Muscle of leg (tissue), 11 donors: Measurements from ENCODE around the gene XRCC5. TPM values are rescaled to one million over a fixed set of nuclear protein-coding genes. Genes with fewer than 3 reads are reported as not detected.
"Not testable (repeated sequence)": the region's sequence is repeated elsewhere in the genome, so short reads cannot be mapped to it uniquely, and the experiment has no call there.

ENCODE experiments used
- DNase-seq: peaks from one replicate; pipeline ENCODE4 v3.0.0; 2013
- H3K27ac ChIP-seq: one replicate; pipeline ENCODE4 v1.5.1; 2013; ENCODE audit warnings: mild to moderate bottlenecking, low read length, control low read depth
- H3K27me3 ChIP-seq: one replicate; pipeline ENCODE4 v1.6.1; 2013; ENCODE audit warnings: low read length; ENCODE audit not compliant: control insufficient read depth, insufficient read depth
- H3K36me3 ChIP-seq: one replicate; pipeline ENCODE4 v1.6.1; 2013; ENCODE audit warnings: low read length; ENCODE audit not compliant: control insufficient read depth, insufficient read depth
- H3K4me1 ChIP-seq: one replicate; pipeline ENCODE4 v1.6.1; 2013; ENCODE audit warnings: low read length; ENCODE audit not compliant: control insufficient read depth, insufficient read depth
- H3K4me3 ChIP-seq: one replicate; pipeline ENCODE4 v1.5.1; 2013; ENCODE audit warnings: low read length, control low read depth
- H3K9me3 ChIP-seq: replicated peaks from 2 replicates; pipeline ENCODE4 v1.6.1; 2013; ENCODE audit warnings: low read depth, low read length; ENCODE audit not compliant: control insufficient read depth
- WGBS: methylation state at CpG from one replicate; pipeline ENCODE4 v1.1.5; 2013; ENCODE audit warnings: missing lambda C conversion rate; ENCODE audit not compliant: insufficient coverage; 5-methylcytosine and 5-hydroxymethylcytosine counted together
- polyA plus RNA-seq, 8 donors: library from polyadenylated mRNA; unstranded; fragments of 120-200 nt; gene quantifications; one replicate each; pipeline versions ENCODE4 v1.2.1 to v1.2.3, GENCODE V29; 2013; ENCODE audit warnings: inconsistent platforms in 1 of 8, low replicate concordance in 1 of 8; ENCODE audit not compliant: insufficient read length in 8 of 8, insufficient read depth in 1 of 8
- total RNA-seq: library from RNA; stranded (reverse); fragments of 120-200 nt; gene quantifications from one replicate; pipeline ENCODE4 v1.2.4, GENCODE V29; 2013

XRCC5 gene
- total and polyA plus RNA-seq, 9 donors = 139 to 188 (median 158) TPM

- H3K27ac ChIP-seq = no peak overlapping the region
- H3K9me3 ChIP-seq = no peaks in the 10 kb centered on the region
- no peak overlapping the region for H3K4me3 ChIP-seq
- H3K4me1 ChIP-seq = no peaks in the 10 kb centered on the region
- no peaks in the 10 kb centered on the region for H3K36me3 ChIP-seq
- H3K27me3 ChIP-seq = no peaks in the 10 kb centered on the region
- no peak for DNase-seq
Observed at GRCh38 chr2:216072473-216072872, 36.7 kb upstream of the XRCC5 start.

GRCh38 chr2:216073773-216074172, 35.4 kb upstream of the XRCC5 start:
- Histone ChIP-seq H3K4me3 (no peak overlapping the region), H3K36me3 (no peaks in the 10 kb centered on the region), H3K27me3 (no peaks in the 10 kb centered on the region), H3K9me3 (no peaks in the 10 kb centered on the region), H3K27ac (no peak overlapping the region), H3K4me1 (no peaks in the 10 kb centered on the region)
- no peak for DNase-seq

- H3K4me1 ChIP-seq = no peaks in the 10 kb centered on the region
- H3K4me3 ChIP-seq = no peak overlapping the region
- DNase-seq = no peak
- H3K36me3 ChIP-seq = no peaks in the 10 kb centered on the region
- H3K27ac ChIP-seq = no peak overlapping the region
- no CpG with 5 or more reads among the region's 1 CpG for WGBS
- H3K27me3 ChIP-seq = no peaks in the 10 kb centered on the region
- no peaks in the 10 kb centered on the region for H3K9me3 ChIP-seq
Observed at GRCh38 chr2:216074380-216074779, 34.8 kb upstream of the XRCC5 start.

GRCh38 chr2:216074794-216075193, 34.4 kb upstream of the XRCC5 start:
- no peaks in the 10 kb centered on the region for H3K27me3 ChIP-seq
- H3K9me3 ChIP-seq = no peaks in the 10 kb centered on the region
- no CpG with 5 or more reads among the region's 1 CpG for WGBS
- H3K27ac ChIP-seq = no peak overlapping the region
- DNase-seq = no peak
- H3K36me3 ChIP-seq = no peaks in the 10 kb centered on the region
- no peak overlapping the region for H3K4me3 ChIP-seq
- H3K4me1 ChIP-seq = no peaks in the 10 kb centered on the region

GRCh38 chr2:216075510-216076485, 33.4 kb upstream of the XRCC5 start:
- no peaks in the 10 kb centered on the region for H3K36me3 ChIP-seq
- H3K9me3 ChIP-seq = no peaks in the 10 kb centered on the region
- no peak overlapping the region for H3K27ac ChIP-seq
- 89% methylated on average over 3 of the region's 6 CpGs for WGBS
- no peak for DNase-seq
- no peaks in the 10 kb centered on the region for H3K27me3 ChIP-seq
- no peaks in the 10 kb centered on the region for H3K4me1 ChIP-seq
- no peak overlapping the region for H3K4me3 ChIP-seq

- no peak overlapping the region for H3K27ac ChIP-seq
- no peak overlapping the region for H3K4me3 ChIP-seq
- no peaks in the 10 kb centered on the region for H3K27me3 ChIP-seq
- WGBS = no CpG with 5 or more reads among the region's 1 CpG
- no peaks in the 10 kb centered on the region for H3K9me3 ChIP-seq
- peaks cover 16% of the 10 kb centered on the region for H3K4me1 ChIP-seq
- no peaks in the 10 kb centered on the region for H3K36me3 ChIP-seq
- DNase-seq = no peak
Observed at GRCh38 chr2:216078776-216079175, 30.4 kb upstream of the XRCC5 start.

- no CpG with 5 or more reads among the region's 10 CpGs for WGBS
- not testable (repeated sequence) for H3K27me3 ChIP-seq, DNase-seq
Observed at GRCh38 chr2:216080048-216080447, 29.1 kb upstream of the XRCC5 start.

GRCh38 chr2:216081012-216081411, 28.1 kb upstream of the XRCC5 start:
- Histone ChIP-seq H3K27ac (no peak overlapping the region), H3K36me3 (no peaks in the 10 kb centered on the region), H3K4me1 (peaks cover 34% of the 10 kb centered on the region), H3K4me3 (peak overlapping the region; percentile 82), H3K9me3 (no peaks in the 10 kb centered on the region), H3K27me3 (peaks cover 2% of the 10 kb centered on the region)
- no peak for DNase-seq
- no CpG with 5 or more reads among the region's 1 CpG for WGBS

More at GRCh38 chr2:216080048-216080447, 29.1 kb upstream of the XRCC5 start:
- H3K4me3 ChIP-seq, H3K9me3 ChIP-seq, H3K36me3 ChIP-seq, H3K27ac ChIP-seq: not testable (repeated sequence)
- H3K4me1 ChIP-seq = peaks cover 28% of the 10 kb centered on the region

GRCh38 chr2:216081487-216082116, 27.5 kb upstream of the XRCC5 start, which contains the start of the genes PECR and TMEM169:
TSS of gene PECR (minus strand) at chr2:216081809. CDS start at chr2:216081741, 68 bp downstream.
TSS of gene TMEM169 (plus strand) at chr2:216081919. CDS start at chr2:216095964, 14,045 bp downstream.
- peak within 1 kb of the TSS; percentile 70 for H3K27ac ChIP-seq
- peak; percentile 78 for DNase-seq
- WGBS = 1% methylated on average over 33 of the region's 44 CpGs

GRCh38 chr2:216082117-216082711, 26.9 kb upstream of the XRCC5 start:
- Histone ChIP-seq H3K4me3 (peak overlapping the region; percentile 82), H3K36me3 (no peaks in the 10 kb centered on the region), H3K27me3 (peaks cover 2% of the 10 kb centered on the region), H3K27ac (peak overlapping the region; percentile 70), H3K4me1 (peaks cover 34% of the 10 kb centered on the region), H3K9me3 (no peaks in the 10 kb centered on the region)
- DNase-seq = no peak
- 5% methylated on average over 13 of the region's 22 CpGs for WGBS

More at GRCh38 chr2:216081487-216082116, 27.5 kb upstream of the XRCC5 start, which contains the start of the genes PECR and TMEM169:
- peaks cover 34% of the 10 kb centered on the region for H3K4me1 ChIP-seq
- peaks cover 2% of the 10 kb centered on the region for H3K27me3 ChIP-seq
- peak within 1 kb of the TSS; percentile 82 for H3K4me3 ChIP-seq
- H3K36me3 ChIP-seq = no peaks in the 10 kb centered on the region
- H3K9me3 ChIP-seq = no peaks in the 10 kb centered on the region
